Muscle layer of colon (tissue), 2 donors: ENCODE results near the gene ANO8.

Experiments used
- H3K27ac ChIP-seq: one replicate; pipeline ENCODE4 v1.7.0; 2013; ENCODE audit warnings: low read depth, mild to moderate bottlenecking, low read length, moderate library complexity
- H3K27me3 ChIP-seq, 2 donors: one replicate each; pipeline ENCODE4 v1.7.0; 2013; ENCODE audit warnings: low read length in 2 of 2, mild to moderate bottlenecking in 2 of 2; ENCODE audit not compliant: insufficient read depth in 2 of 2, control insufficient read depth in 1 of 2
- H3K36me3 ChIP-seq: one replicate; pipeline ENCODE4 v1.7.0; 2013; ENCODE audit warnings: mild to moderate bottlenecking, low read length; ENCODE audit not compliant: insufficient read depth
- H3K4me1 ChIP-seq: one replicate; pipeline ENCODE4 v1.7.0; 2013; ENCODE audit warnings: mild to moderate bottlenecking, low read length; ENCODE audit not compliant: insufficient read depth
- H3K4me3 ChIP-seq, 2 donors: one replicate each; pipeline ENCODE4 v1.7.0; 2013; ENCODE audit warnings: low read length in 2 of 2, low read depth in 1 of 2, mild to moderate bottlenecking in 1 of 2, moderate library complexity in 1 of 2
- H3K9ac ChIP-seq: one replicate; pipeline ENCODE4 v1.7.0; 2013; ENCODE audit warnings: low read length
- H3K9me3 ChIP-seq: one replicate; pipeline ENCODE4 v1.7.0; 2013; ENCODE audit warnings: mild to moderate bottlenecking, low read length
- donor health status: abdominal sarcoma.
- donor health status: Adenocarcinoma of cecum.

The ANO8 gene

GRCh38 chr19:17332360-17332676 lies 2.3 kb downstream of the ANO8 start:
- H3K27ac ChIP-seq = no peak overlapping the region
- peaks cover 0 to 22% of the 10 kb centered on the region in 2 donors for H3K27me3 ChIP-seq
- H3K36me3 ChIP-seq = no peaks in the 10 kb centered on the region
- H3K9me3 ChIP-seq = no peaks in the 10 kb centered on the region
- no peak overlapping the region for H3K4me3 ChIP-seq
- no peak overlapping the region for H3K9ac ChIP-seq
- peaks cover 16% of the 10 kb centered on the region for H3K4me1 ChIP-seq

- no peaks in the 10 kb centered on the region for H3K36me3 ChIP-seq
- H3K27me3 ChIP-seq = peaks cover 0 to 22% of the 10 kb centered on the region in 2 donors
- no peak overlapping the region for H3K9ac ChIP-seq
- H3K4me3 ChIP-seq = no peak overlapping the region
- H3K4me1 ChIP-seq = peaks cover 16% of the 10 kb centered on the region
- no peak overlapping the region for H3K27ac ChIP-seq
- no peaks in the 10 kb centered on the region for H3K9me3 ChIP-seq
These were observed 3.6 kb downstream of the ANO8 start for GRCh38 chr19:17331045-17331558.

- H3K27me3 ChIP-seq = peaks cover 0 to 22% of the 10 kb centered on the region in 2 donors
- H3K27ac ChIP-seq = no peak overlapping the region
- H3K4me3 ChIP-seq = no peak overlapping the region
- no peaks in the 10 kb centered on the region for H3K36me3 ChIP-seq
- H3K9ac ChIP-seq = no peak overlapping the region
- H3K4me1 ChIP-seq = peaks cover 13% of the 10 kb centered on the region
- H3K9me3 ChIP-seq = no peaks in the 10 kb centered on the region
These were observed 4.2 kb downstream of the ANO8 start for GRCh38 chr19:17330262-17331044.

- Histone ChIP-seq H3K4me1 (peaks cover 6% of the 10 kb centered on the region), H3K27ac (no peak overlapping the region), H3K4me3 (no peak overlapping the region), H3K27me3 (peaks cover 0 to 22% of the 10 kb centered on the region in 2 donors), H3K9ac (no peak overlapping the region), H3K9me3 (no peaks in the 10 kb centered on the region), H3K36me3 (no peaks in the 10 kb centered on the region)
These were observed 5.0 kb downstream of the ANO8 start for GRCh38 chr19:17329366-17330261.

GRCh38 chr19:17328517-17329365 lies 5.9 kb downstream of the ANO8 start:
- H3K4me3 ChIP-seq = no peak overlapping the region
- H3K9ac ChIP-seq = no peak overlapping the region

GRCh38 chr19:17327654-17328516 lies 6.8 kb downstream of the ANO8 start:
- Histone ChIP-seq H3K4me1 (no peaks in the 10 kb centered on the region), H3K9ac (no peak overlapping the region), H3K27ac (no peak overlapping the region), H3K27me3 (peaks cover 0 to 24% of the 10 kb centered on the region in 2 donors), H3K36me3 (no peaks in the 10 kb centered on the region), H3K9me3 (no peaks in the 10 kb centered on the region), H3K4me3 (peak overlapping the region in 1 of 2 donors; percentile 27)

More at GRCh38 chr19:17328517-17329365, 5.9 kb downstream of the ANO8 start:
- Histone ChIP-seq H3K9me3 (no peaks in the 10 kb centered on the region), H3K4me1 (peaks cover 1% of the 10 kb centered on the region), H3K27me3 (peaks cover 0 to 22% of the 10 kb centered on the region in 2 donors), H3K36me3 (no peaks in the 10 kb centered on the region), H3K27ac (no peak overlapping the region)

GRCh38 chr19:17327068-17327653 lies 7.5 kb downstream of the ANO8 start:
- H3K36me3 ChIP-seq = no peaks in the 10 kb centered on the region
- peaks cover 0 to 27% of the 10 kb centered on the region in 2 donors for H3K27me3 ChIP-seq
- H3K27ac ChIP-seq = no peak overlapping the region
- no peaks in the 10 kb centered on the region for H3K9me3 ChIP-seq
- H3K9ac ChIP-seq = no peak overlapping the region
- no peak overlapping the region for H3K4me3 ChIP-seq
- H3K4me1 ChIP-seq = no peaks in the 10 kb centered on the region

GRCh38 chr19:17326595-17326966 lies 8.1 kb downstream of the ANO8 start:
- H3K9me3 ChIP-seq = no peaks in the 10 kb centered on the region
- no peaks in the 10 kb centered on the region for H3K4me1 ChIP-seq
- H3K27ac ChIP-seq = no peak overlapping the region
- no peaks in the 10 kb centered on the region for H3K36me3 ChIP-seq
- H3K9ac ChIP-seq = no peak overlapping the region
- peaks cover 0 to 27% of the 10 kb centered on the region in 2 donors for H3K27me3 ChIP-seq
- no peak overlapping the region for H3K4me3 ChIP-seq

- Histone ChIP-seq H3K9me3 (no peaks in the 10 kb centered on the region), H3K27me3 (peaks cover 0 to 27% of the 10 kb centered on the region in 2 donors), H3K36me3 (no peaks in the 10 kb centered on the region), H3K9ac (no peak overlapping the region), H3K4me3 (no peak overlapping the region), H3K27ac (no peak overlapping the region), H3K4me1 (no peaks in the 10 kb centered on the region)
These were observed 8.6 kb downstream of the ANO8 start for GRCh38 chr19:17325881-17326594.

GRCh38 chr19:17325133-17325532 lies 9.5 kb downstream of the ANO8 start:
- peaks cover 0 to 19% of the 10 kb centered on the region in 2 donors for H3K27me3 ChIP-seq
- H3K36me3 ChIP-seq = peaks cover 7% of the 10 kb centered on the region
- no peak overlapping the region for H3K9ac ChIP-seq
- no peak overlapping the region for H3K27ac ChIP-seq
- H3K4me3 ChIP-seq = no peak overlapping the region
- no peaks in the 10 kb centered on the region for H3K4me1 ChIP-seq
- H3K9me3 ChIP-seq = no peaks in the 10 kb centered on the region
